ENCODE measurements around the gene CHN2.

DNA sequence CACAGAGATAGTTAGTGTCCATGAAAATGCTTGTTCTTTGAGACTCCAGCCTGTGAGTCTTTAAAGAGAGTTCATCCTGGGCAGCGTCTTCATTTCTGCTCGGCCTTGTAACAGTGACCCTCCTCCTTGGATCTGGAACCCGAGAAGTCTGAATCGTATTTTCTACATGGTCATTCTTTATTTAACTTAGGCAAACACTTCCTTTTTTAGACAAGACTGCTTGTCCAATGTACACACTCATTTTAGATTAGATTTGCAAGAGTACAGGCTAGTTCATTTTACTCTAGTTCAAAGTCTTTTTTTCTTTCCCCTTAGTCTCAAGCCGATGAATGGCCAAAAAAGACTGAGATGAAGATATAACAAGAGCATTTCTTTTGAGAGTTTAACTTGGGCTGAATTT is 133.5 kb downstream of the CHN2 start:
- TF ChIP-seq, protein P1, sequence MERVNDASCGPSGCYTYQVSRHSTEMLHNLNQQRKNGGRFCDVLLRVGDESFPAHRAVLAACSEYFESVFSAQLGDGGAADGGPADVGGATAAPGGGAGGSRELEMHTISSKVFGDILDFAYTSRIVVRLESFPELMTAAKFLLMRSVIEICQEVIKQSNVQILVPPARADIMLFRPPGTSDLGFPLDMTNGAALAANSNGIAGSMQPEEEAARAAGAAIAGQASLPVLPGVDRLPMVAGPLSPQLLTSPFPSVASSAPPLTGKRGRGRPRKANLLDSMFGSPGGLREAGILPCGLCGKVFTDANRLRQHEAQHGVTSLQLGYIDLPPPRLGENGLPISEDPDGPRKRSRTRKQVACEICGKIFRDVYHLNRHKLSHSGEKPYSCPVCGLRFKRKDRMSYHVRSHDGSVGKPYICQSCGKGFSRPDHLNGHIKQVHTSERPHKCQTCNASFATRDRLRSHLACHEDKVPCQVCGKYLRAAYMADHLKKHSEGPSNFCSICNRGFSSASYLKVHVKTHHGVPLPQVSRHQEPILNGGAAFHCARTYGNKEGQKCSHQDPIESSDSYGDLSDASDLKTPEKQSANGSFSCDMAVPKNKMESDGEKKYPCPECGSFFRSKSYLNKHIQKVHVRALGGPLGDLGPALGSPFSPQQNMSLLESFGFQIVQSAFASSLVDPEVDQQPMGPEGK (CRISPR knock-in tag; IDR thresholded peaks at IDR 0.05; ENCODE audit: borderline replicate concordance): no peak
- TF ChIP-seq ZNF8 (CRISPR knock-in tag; IDR thresholded peaks at IDR 0.05) (no peak), RARB (CRISPR knock-in tag; IDR thresholded peaks at IDR 0.05) (no peak), CSDC2 (CRISPR knock-in tag; IDR thresholded peaks at IDR 0.05) (no peak), ZFP3 (CRISPR knock-in tag; IDR thresholded peaks at IDR 0.05) (no peak)
- TF ChIP-seq, protein P2, sequence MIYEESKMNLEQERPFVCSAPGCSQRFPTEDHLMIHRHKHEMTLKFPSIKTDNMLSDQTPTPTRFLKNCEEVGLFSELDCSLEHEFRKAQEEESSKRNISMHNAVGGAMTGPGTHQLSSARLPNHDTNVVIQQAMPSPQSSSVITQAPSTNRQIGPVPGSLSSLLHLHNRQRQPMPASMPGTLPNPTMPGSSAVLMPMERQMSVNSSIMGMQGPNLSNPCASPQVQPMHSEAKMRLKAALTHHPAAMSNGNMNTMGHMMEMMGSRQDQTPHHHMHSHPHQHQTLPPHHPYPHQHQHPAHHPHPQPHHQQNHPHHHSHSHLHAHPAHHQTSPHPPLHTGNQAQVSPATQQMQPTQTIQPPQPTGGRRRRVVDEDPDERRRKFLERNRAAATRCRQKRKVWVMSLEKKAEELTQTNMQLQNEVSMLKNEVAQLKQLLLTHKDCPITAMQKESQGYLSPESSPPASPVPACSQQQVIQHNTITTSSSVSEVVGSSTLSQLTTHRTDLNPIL (CRISPR knock-in tag; IDR thresholded peaks at IDR 0.05; ENCODE audit: low read depth): no peak

All from SK-N-SH treated with all-trans-retinoic acid at 6 μM for 48 hours (cell line).